ENCODE results near the gene RNF207.

- no peak for TF ChIP-seq CTCF (IDR thresholded peaks at IDR 0.05)
- no peak for TF ChIP-seq EZH2 (IDR thresholded peaks at IDR 0.05)
- TF ChIP-seq EZH2phosphoT487 (IDR thresholded peaks at IDR 0.05) = no peak
Observed at GRCh38 chr1:6267686-6268322, 61.9 kb downstream of the RNF207 start.
